VCaP (cell line): ENCODE measurements around the gene C2.

ENCODE experiments used
- H3K27ac ChIP-seq: fragments of 450-650 bp; 2 replicates; pipeline ENCODE4 v1.5.1; 2017
- TF ChIP-seq, protein P1 (sequence below): fragments of 450-650 bp; conservative IDR thresholded peaks from 2 replicates; pipeline ENCODE4 v1.5.1; 2017; ENCODE audit warnings: mild to moderate bottlenecking, moderate library complexity

C2 gene

DNA sequence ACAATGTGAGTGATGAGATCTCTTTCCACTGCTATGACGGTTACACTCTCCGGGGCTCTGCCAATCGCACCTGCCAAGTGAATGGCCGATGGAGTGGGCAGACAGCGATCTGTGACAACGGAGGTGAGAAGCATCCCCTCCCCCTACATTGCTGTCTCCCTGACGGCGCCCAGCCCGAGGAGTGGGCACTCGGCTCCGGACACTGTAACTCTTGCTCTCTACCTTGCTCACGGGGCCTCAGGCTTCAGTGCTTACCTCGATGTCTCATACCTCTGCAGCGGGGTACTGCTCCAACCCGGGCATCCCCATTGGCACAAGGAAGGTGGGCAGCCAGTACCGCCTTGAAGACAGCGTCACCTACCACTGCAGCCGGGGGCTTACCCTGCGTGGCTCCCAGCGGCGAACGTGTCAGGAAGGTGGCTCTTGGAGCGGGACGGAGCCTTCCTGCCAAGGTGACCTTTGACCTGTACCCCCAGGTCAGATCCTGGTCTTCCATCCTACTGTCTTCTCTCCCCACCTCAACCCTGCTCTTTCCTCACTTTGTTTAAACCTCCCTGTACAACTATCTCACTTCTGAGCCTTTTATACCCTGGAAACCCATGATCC is 19.7 kb downstream of the C2 start:
- TF ChIP-seq, protein P1, sequence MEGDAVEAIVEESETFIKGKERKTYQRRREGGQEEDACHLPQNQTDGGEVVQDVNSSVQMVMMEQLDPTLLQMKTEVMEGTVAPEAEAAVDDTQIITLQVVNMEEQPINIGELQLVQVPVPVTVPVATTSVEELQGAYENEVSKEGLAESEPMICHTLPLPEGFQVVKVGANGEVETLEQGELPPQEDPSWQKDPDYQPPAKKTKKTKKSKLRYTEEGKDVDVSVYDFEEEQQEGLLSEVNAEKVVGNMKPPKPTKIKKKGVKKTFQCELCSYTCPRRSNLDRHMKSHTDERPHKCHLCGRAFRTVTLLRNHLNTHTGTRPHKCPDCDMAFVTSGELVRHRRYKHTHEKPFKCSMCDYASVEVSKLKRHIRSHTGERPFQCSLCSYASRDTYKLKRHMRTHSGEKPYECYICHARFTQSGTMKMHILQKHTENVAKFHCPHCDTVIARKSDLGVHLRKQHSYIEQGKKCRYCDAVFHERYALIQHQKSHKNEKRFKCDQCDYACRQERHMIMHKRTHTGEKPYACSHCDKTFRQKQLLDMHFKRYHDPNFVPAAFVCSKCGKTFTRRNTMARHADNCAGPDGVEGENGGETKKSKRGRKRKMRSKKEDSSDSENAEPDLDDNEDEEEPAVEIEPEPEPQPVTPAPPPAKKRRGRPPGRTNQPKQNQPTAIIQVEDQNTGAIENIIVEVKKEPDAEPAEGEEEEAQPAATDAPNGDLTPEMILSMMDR, result no peak
- H3K27ac ChIP-seq, result no peak overlapping the region

DNA sequence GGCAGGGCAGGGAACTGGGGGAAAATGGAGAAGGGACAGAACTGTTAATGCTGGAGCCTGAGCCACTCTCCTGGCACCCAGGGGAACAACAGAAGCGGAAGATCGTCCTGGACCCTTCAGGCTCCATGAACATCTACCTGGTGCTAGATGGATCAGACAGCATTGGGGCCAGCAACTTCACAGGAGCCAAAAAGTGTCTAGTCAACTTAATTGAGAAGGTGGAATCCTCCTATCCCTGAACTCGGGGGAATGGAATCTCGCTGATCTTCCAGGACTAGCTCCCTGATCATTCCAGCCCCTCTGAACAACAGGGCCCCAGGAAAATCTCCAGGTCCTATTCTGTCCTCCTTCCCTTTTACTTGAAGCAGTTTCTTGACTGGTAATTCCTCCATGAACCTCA is 20.3 kb downstream of the C2 start:
- TF ChIP-seq, protein P1, result no peak
- H3K27ac ChIP-seq, result no peak overlapping the region

DNA sequence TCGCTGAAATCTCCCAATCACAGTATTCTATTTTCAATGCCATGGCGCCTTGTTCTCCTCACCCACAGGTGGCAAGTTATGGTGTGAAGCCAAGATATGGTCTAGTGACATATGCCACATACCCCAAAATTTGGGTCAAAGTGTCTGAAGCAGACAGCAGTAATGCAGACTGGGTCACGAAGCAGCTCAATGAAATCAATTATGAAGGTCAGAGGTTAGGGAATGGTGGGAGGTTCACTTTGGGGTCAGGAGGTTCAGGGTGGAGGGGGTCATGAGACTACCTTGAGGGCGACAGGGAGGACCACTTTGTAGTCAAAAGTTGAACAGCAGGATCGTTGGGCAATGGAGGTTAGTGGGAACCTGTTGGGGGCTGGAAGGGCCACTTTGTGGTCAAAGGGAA is 20.8 kb downstream of the C2 start:
- H3K27ac ChIP-seq, result no peak overlapping the region
- TF ChIP-seq, protein P1, result no peak

DNA sequence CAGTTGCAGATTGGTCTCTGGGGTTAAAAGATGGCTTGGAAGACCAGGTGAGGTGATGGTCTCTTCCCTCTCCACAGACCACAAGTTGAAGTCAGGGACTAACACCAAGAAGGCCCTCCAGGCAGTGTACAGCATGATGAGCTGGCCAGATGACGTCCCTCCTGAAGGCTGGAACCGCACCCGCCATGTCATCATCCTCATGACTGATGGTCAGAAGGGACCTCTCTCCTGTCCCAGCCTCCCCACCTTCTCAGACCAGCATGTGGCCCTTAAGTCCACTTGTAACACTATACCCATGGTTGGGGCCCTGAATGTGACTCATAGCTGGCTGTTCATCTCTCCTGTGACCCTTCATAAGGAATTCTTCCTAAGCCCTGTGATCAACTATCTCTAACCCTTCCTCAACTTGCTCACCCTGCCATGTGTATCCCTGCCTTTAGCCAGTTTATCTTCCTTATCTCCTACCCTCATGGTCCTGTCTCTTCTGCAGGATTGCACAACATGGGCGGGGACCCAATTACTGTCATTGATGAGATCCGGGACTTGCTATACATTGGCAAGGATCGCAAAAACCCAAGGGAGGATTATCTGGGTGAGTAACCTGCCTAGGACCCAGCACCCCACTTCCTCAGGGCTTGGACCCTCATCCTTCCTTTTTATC is 21.4 kb downstream of the C2 start:
- TF ChIP-seq, protein P1, result no peak
- H3K27ac ChIP-seq, result no peak overlapping the region

DNA sequence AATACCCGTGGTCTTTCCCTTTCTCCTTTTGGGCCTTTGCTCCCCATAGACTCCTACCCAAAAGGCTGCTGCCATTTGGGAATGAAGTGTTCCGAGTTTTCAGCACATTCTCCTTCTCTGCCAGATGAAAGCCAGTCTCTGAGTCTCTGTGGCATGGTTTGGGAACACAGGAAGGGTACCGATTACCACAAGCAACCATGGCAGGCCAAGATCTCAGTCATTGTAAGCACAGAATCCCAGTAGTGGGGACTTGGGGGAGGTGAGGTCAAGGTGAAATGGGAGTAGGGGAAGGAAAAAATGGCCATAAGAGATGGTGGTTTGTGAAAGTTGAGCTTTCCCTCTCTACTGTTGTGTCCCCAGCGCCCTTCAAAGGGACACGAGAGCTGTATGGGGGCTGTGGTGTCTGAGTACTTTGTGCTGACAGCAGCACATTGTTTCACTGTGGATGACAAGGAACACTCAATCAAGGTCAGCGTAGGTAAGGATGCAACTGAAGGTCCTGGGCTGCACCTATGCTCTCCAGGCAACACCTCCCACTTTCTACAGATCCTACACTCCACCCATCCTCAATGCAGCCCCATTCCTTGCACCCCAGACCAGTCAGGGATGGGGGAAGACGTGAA is 22.5 kb downstream of the C2 start:
- TF ChIP-seq, protein P1, result no peak
- no peak overlapping the region for H3K27ac ChIP-seq

DNA sequence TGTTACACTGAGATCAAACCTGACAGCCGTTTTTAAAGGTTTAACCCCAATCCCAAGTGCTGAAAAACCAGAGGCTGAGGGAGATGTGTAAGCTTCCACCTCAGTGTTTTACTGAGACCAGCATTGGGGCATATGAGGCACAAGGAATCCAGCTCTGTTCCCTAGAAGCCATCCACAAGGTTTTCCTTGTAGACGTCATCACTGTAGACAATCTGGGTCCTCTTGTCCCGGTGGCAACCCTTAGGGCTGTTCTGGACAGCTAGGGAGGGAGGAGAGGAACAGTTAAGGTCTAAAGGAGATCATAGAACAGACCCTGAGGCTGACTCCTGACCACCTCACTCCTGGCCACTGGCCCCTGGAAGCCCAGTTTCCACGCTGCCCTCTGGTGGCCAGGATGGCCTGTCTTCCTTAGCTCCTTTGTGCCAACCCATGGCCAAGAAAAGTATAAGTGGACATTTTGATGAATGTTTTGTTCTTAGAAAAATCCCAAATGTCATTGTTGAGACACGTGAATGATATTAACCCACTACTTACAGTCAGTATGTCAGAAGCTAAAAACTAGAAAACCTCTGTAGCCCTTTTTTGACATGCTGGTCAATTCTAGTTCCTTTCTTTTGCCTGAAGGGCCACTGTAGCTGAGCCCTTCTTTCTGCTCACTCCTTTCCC is 24.8 kb downstream of the C2 start:
- no peak overlapping the region for H3K27ac ChIP-seq
- TF ChIP-seq, protein P1, result peak; percentile 89

DNA sequence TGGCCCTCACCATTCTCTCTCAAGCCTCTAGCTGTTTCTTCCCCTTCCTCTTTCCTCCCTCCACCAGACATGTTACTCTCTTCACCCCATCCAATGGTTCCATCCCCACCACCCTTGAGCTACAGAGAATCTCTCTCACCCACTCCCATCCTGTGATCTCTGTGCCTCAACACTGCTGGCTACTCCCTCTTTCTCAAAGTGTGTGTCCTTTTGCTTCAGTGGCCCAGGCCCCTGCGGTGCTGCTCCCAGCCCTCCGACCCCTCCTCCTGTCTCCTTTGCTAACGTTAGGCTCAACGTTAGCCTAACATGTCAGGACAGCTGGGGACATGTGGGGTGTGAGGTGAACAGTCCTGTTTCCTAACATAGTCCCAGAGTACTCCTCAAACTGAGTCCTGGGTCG is 25.4 kb downstream of the C2 start:
- TF ChIP-seq, protein P1, result no peak
- H3K27ac ChIP-seq, result no peak overlapping the region
